ENCODE results near the gene SHROOM3. TPM values are rescaled to one million over a fixed set of nuclear protein-coding genes. Genes with fewer than 3 reads are reported as not detected.
A peak's percentile ranks its signal among the peaks of the same experiment; 100 is the strongest.

SHROOM3 gene
- total RNA-seq, 6 donors from 2014 or later: 62.3 to 216 (median 116) TPM

- no peaks in the 10 kb centered on the region for H3K9me3 ChIP-seq
- ATAC-seq (ENCODE audit: low FRiP score in 2 of 2) (peak in 1 of 2 donors; percentile 56), DNase-seq (peak in 1 of 2 donors; percentile 56)
- no peaks in the 10 kb centered on the region for H3K36me3 ChIP-seq
- no peak overlapping the region for H3K4me3 ChIP-seq
- peak overlapping the region in 1 of 4 donors; percentile 6 for H3K27ac ChIP-seq
- TF ChIP-seq CTCF (IDR thresholded peaks at IDR 0.05) (no peak), POLR2A (IDR thresholded peaks at IDR 0.05) (no peak), POLR2AphosphoS5 (IDR thresholded peaks at IDR 0.05) (no peak), EP300 (IDR thresholded peaks at IDR 0.05) (no peak)
- H3K4me1 ChIP-seq: peaks cover 3 to 11% (median 9%) of the 10 kb centered on the region in 4 donors
- WGBS, 2 donors: 67 to 68% methylated on average over 13 to 14 of the region's 14 CpGs
- H3K27me3 ChIP-seq: no peaks in the 10 kb centered on the region
These were observed 112.0 kb downstream of the SHROOM3 start for GRCh38 chr4:76546759-76547742.

GRCh38 chr4:76548704-76549103 is 113.7 kb downstream of the SHROOM3 start:
- H3K27ac ChIP-seq: no peak overlapping the region
- no peak for TF ChIP-seq EP300 (IDR thresholded peaks at IDR 0.05)
- no peak for TF ChIP-seq POLR2AphosphoS5 (IDR thresholded peaks at IDR 0.05)
- no peak for TF ChIP-seq CTCF (IDR thresholded peaks at IDR 0.05)
- TF ChIP-seq POLR2A (IDR thresholded peaks at IDR 0.05): no peak
- DNase-seq (no peak), ATAC-seq (ENCODE audit: low FRiP score in 2 of 2) (no peak)
- no peaks in the 10 kb centered on the region for H3K36me3 ChIP-seq
- H3K9me3 ChIP-seq: no peaks in the 10 kb centered on the region
- H3K4me1 ChIP-seq: peaks cover 3 to 11% (median 9%) of the 10 kb centered on the region in 4 donors
- 71 to 80% methylated on average over 7 of the region's 7 CpGs for WGBS, 2 donors
- H3K4me3 ChIP-seq: no peak overlapping the region
- H3K27me3 ChIP-seq: no peaks in the 10 kb centered on the region

GRCh38 chr4:76549765-76550164 is 114.7 kb downstream of the SHROOM3 start:
- Histone ChIP-seq H3K27ac (no peak overlapping the region), H3K36me3 (no peaks in the 10 kb centered on the region), H3K27me3 (no peaks in the 10 kb centered on the region), H3K4me1 (peaks cover 3 to 11% (median 9%) of the 10 kb centered on the region in 4 donors), H3K9me3 (no peaks in the 10 kb centered on the region), H3K4me3 (no peak overlapping the region)
- 74 to 81% methylated on average over 1 of the region's 1 CpG for WGBS, 2 donors
- ATAC-seq (ENCODE audit: low FRiP score in 2 of 2): no peak
- no peak for TF ChIP-seq POLR2AphosphoS5 (IDR thresholded peaks at IDR 0.05)
- TF ChIP-seq EP300 (IDR thresholded peaks at IDR 0.05): no peak
- no peak for TF ChIP-seq CTCF (IDR thresholded peaks at IDR 0.05)
- TF ChIP-seq POLR2A (IDR thresholded peaks at IDR 0.05): no peak
- no peak for DNase-seq

GRCh38 chr4:76550966-76551780 is 116.1 kb downstream of the SHROOM3 start:
- 66 to 72% methylated on average over 8 of the region's 8 CpGs for WGBS, 2 donors
- no peak overlapping the region for H3K4me3 ChIP-seq
- TF ChIP-seq POLR2A (IDR thresholded peaks at IDR 0.05) (no peak), POLR2AphosphoS5 (IDR thresholded peaks at IDR 0.05) (no peak), EP300 (IDR thresholded peaks at IDR 0.05) (no peak), CTCF (IDR thresholded peaks at IDR 0.05) (no peak)
- no peaks in the 10 kb centered on the region for H3K36me3 ChIP-seq
- H3K27me3 ChIP-seq: no peaks in the 10 kb centered on the region
- no peak for DNase-seq
- peaks cover 3 to 11% (median 9%) of the 10 kb centered on the region in 4 donors for H3K4me1 ChIP-seq
- H3K9me3 ChIP-seq: no peaks in the 10 kb centered on the region
- no peak for ATAC-seq (ENCODE audit: low FRiP score in 2 of 2)
- H3K27ac ChIP-seq: no peak overlapping the region
